ENCODE results near the gene NUCKS1. TPM values are rescaled to one million over a fixed set of nuclear protein-coding genes. Genes with fewer than 3 reads are reported as not detected.

Gene NUCKS1
- total RNA-seq, 1 donor from 2014 or later = 304 TPM

DNA sequence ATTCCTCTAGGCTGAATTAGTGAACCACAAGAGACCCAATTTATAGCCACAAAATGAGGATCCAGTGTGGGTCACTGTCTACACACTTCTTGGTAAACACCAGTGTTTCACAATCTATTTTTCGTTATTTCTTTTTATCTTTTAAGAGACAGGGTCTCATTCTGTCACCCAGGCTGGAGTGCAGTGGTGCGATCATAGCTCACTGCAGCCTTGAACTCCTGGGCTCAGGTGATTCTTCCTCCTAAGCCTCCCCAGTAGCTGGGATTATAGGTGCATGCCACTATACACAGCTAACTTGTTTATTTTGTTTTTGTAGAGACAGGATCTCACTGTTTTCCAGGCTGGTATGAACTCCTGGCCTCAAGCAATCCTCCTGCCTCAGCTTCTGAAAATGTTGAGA is 40.3 kb downstream of the NUCKS1 start:
- peaks cover 11% of the 10 kb centered on the region for H3K36me3 Mint-ChIP-seq

DNA sequence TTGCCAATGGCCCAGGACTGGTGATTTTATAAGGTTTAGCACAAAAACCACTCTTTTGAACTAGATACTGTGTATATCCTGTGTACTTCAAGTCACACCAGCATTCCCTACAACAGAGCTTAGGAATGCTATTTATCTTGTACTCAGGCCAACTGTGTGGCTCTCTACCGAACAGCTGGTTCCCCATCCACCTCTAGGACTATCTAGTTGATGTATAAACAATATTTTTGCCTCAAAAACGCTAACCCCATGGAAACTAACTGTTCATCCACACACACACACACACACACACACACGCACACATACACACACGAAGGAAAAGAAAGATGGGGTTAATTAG is 41.0 kb downstream of the NUCKS1 start:
- peaks cover 11% of the 10 kb centered on the region for H3K36me3 Mint-ChIP-seq
- H3K9me3 Mint-ChIP-seq = no peaks in the 10 kb centered on the region
- DNase-seq (ENCODE audit: low spot score in 2 of 2, unreplicated experiment in 2 of 2) = no peak
- H3K27me3 Mint-ChIP-seq (ENCODE audit: low read depth) = no peaks in the 10 kb centered on the region
- peaks cover 21% of the 10 kb centered on the region for H3K4me1 Mint-ChIP-seq
- TF ChIP-seq, protein P1, sequence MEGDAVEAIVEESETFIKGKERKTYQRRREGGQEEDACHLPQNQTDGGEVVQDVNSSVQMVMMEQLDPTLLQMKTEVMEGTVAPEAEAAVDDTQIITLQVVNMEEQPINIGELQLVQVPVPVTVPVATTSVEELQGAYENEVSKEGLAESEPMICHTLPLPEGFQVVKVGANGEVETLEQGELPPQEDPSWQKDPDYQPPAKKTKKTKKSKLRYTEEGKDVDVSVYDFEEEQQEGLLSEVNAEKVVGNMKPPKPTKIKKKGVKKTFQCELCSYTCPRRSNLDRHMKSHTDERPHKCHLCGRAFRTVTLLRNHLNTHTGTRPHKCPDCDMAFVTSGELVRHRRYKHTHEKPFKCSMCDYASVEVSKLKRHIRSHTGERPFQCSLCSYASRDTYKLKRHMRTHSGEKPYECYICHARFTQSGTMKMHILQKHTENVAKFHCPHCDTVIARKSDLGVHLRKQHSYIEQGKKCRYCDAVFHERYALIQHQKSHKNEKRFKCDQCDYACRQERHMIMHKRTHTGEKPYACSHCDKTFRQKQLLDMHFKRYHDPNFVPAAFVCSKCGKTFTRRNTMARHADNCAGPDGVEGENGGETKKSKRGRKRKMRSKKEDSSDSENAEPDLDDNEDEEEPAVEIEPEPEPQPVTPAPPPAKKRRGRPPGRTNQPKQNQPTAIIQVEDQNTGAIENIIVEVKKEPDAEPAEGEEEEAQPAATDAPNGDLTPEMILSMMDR (IDR thresholded peaks at IDR 0.05; ENCODE audit: unreplicated experiment) = no peak
- H3K27ac Mint-ChIP-seq = peak overlapping the region; percentile 36
- no peak overlapping the region for H3K4me3 Mint-ChIP-seq

More for the DNA sequence above, 40.3 kb downstream of the NUCKS1 start:
- H3K4me3 Mint-ChIP-seq = no peak overlapping the region
- peaks cover 23% of the 10 kb centered on the region for H3K4me1 Mint-ChIP-seq
- DNase-seq (ENCODE audit: low spot score in 2 of 2, unreplicated experiment in 2 of 2) = no peak
- H3K27ac Mint-ChIP-seq = no peak overlapping the region
- no peaks in the 10 kb centered on the region for H3K9me3 Mint-ChIP-seq
- no peaks in the 10 kb centered on the region for H3K27me3 Mint-ChIP-seq (ENCODE audit: low read depth)
- TF ChIP-seq, protein P1 (IDR thresholded peaks at IDR 0.05; ENCODE audit: unreplicated experiment) = no peak

DNA sequence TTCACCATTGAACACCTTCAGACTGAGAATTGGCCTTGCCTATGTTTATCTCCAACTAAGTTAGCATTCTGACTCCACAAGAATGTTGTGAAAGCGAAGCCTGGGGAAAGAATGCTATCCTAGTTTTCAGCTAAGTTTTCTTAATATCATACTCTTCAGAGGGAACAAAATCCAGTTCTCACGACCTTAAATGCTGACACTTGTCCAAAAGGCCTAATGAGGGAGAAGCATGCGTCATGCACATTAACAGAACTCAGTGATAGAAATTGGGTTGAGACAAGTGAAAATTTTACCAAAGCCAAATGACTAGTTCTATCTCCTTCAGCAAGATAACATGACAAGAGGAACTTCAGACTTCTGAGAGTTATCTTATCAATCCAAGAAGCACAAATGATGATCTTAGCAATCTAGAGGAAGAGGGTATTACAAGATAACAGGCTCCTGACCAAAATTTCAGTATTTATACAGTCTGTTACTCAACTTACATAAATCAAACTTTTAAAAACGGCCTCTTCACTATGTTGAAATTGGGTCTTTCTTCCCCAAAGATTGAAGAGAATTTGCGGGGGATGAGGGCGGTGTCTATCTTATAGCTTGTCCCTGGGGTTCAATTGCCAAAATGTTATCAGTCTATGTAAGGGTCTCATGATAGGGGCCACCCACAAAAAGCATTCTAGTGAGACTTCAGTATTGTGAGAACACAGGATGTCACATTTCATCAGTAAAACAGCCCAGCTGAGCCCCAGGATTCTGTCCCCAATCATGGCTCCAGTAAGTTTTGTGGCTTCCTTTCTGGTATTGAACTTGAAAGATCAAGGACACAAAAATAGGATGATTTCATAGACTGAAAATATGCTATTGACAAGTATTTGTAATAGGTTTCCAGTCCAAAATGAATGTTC is 43.1 kb downstream of the NUCKS1 start:
- Mint-ChIP-seq H3K4me3 (no peak overlapping the region), H3K27ac (peak overlapping the region; percentile 27), H3K9me3 (no peaks in the 10 kb centered on the region), H3K36me3 (peaks cover 11% of the 10 kb centered on the region), H3K27me3 (ENCODE audit: low read depth) (no peaks in the 10 kb centered on the region), H3K4me1 (peaks cover 19% of the 10 kb centered on the region)
- no peak for DNase-seq (ENCODE audit: low spot score in 2 of 2, unreplicated experiment in 2 of 2)
- TF ChIP-seq, protein P1 (IDR thresholded peaks at IDR 0.05; ENCODE audit: unreplicated experiment) = no peak

DNA sequence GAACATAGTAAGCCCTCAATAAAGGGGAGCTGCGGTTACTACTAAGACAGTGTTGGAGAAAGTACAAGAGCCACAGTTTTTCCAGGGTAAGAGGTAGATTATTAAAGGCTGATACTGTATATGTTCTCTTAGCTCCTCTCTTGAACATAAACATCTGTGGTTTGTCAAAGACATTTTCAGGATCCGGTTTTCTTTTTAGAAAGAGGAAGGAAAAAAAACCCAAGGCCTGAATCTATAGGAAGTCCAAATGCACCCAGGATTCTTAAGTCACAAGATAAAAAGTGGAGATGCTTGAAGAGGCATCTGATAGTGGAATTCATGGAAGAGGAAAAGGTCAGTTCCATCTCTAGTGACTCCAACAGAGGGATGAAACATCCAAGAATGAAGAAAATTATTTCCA is 45.1 kb downstream of the NUCKS1 start:
- TF ChIP-seq, protein P1 (IDR thresholded peaks at IDR 0.05; ENCODE audit: unreplicated experiment) = no peak
- H3K4me1 Mint-ChIP-seq = peaks cover 24% of the 10 kb centered on the region

GRCh38 chr1:205703072-205703471 is 46.9 kb downstream of the NUCKS1 start:
- DNase-seq (ENCODE audit: low spot score in 2 of 2, unreplicated experiment in 2 of 2) = no peak
- Mint-ChIP-seq H3K4me1 (peaks cover 20% of the 10 kb centered on the region), H3K9me3 (no peaks in the 10 kb centered on the region), H3K4me3 (no peak overlapping the region), H3K27ac (peak overlapping the region; percentile 59), H3K36me3 (peaks cover 9% of the 10 kb centered on the region), H3K27me3 (ENCODE audit: low read depth) (no peaks in the 10 kb centered on the region)
- TF ChIP-seq, protein P1 (IDR thresholded peaks at IDR 0.05; ENCODE audit: unreplicated experiment) = no peak

More for the DNA sequence above, 45.1 kb downstream of the NUCKS1 start:
- no peaks in the 10 kb centered on the region for H3K27me3 Mint-ChIP-seq (ENCODE audit: low read depth)
- no peak for DNase-seq (ENCODE audit: low spot score in 2 of 2, unreplicated experiment in 2 of 2)
- no peak overlapping the region for H3K4me3 Mint-ChIP-seq
- H3K27ac Mint-ChIP-seq = peak overlapping the region; percentile 43
- no peaks in the 10 kb centered on the region for H3K9me3 Mint-ChIP-seq
- peaks cover 11% of the 10 kb centered on the region for H3K36me3 Mint-ChIP-seq
